GM18502 (cell line): ENCODE measurements around the gene RRP15.
"Not testable (repeated sequence)": the region's sequence is repeated elsewhere in the genome, so short reads cannot be mapped to it uniquely, and the experiment has no call there.

ENCODE experiments used
- ATAC-seq: cut with Tn5 transposase; IDR thresholded peaks from one replicate; pipeline ENCODE4 v1.9.1; 2021; ENCODE audit warnings: mild to moderate bottlenecking; ENCODE audit not compliant: unreplicated experiment, poor library complexity

RRP15 gene

DNA sequence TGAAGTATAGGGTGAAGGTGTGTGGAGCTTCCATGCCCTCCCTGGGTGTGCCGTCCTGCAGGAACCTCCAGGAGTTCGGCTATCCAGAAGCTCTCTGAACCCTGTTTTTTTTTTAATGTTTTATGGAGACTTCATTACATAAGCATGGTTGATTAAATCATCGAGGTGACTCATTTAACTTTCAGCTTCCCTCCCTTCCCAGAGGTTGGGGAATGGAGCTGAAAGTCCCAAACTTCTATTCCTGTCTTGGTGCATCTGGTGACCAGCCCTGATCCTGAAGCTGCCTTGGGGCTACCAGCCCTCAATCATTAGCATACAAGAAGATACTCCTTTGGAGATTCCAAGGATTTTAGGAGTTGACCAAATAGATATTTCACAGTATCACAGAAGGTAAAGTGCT lies 9.5 kb downstream of the RRP15 start:
- ATAC-seq = no peak

DNA sequence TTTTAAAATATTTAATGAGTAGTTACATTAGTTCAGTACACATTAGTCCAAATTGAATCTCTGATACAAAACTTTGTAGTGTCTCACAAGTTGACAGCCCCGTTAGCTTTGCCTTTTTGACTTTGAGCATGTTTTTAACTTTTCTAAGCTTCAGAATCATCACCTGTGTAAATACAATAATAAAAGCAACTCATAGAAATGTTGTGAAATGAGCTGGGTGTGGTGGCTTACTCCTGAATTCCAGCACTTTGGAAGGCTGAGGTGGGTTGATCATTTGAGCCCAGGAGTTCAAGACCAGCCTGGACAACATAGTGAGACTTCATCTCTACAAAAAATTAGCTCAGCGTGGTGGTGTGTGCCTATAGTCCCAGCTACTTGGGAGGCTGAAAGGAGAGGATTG lies 11.1 kb downstream of the RRP15 start:
- no peak for ATAC-seq

GRCh38 chr1:218297461-218297860 lies 12.4 kb downstream of the RRP15 start:
- ATAC-seq = no peak

GRCh38 chr1:218297867-218298266 lies 12.8 kb downstream of the RRP15 start:
- no peak for ATAC-seq

- ATAC-seq = no peak
Measured at GRCh38 chr1:218298398-218298797, 13.3 kb downstream of the RRP15 start.

DNA sequence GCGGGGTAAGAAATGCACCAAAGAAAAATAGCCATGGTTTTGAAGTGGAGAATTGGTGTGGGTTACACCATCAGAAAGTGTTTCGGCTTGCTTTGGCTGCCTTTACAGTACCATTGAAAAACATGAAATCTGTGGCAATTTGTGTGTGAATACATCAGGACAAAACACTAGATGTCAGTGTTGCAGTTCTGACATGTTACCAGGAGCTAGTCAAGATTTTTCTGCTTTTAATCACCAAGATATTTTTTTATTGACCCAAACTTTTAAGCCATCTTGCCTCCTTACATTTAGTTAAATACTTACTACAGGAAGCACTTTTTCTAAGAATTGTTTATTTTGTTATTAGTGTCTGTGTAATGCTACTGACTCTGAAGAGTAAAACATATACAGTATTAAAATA lies 14.3 kb downstream of the RRP15 start:
- ATAC-seq = peak; percentile 63

GRCh38 chr1:218301217-218301616 lies 16.1 kb downstream of the RRP15 start:
- no peak for ATAC-seq

DNA sequence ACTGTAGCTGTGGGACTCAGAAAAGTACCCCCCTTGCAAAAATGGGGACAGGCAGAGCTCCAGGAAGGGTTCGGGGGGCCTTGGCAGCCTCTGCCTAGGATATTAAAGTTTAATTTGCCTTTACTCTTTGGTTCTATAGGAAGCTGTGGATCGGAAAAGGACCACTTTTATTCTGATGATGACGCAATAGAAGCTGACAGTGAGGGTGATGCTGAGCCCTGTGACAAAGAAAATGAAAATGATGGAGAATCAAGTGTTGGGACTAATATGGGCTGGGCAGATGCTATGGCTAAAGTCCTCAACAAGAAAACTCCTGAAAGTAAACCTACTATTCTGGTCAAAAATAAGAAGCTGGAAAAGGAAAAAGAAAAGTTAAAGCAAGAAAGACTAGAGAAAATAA lies 17.1 kb downstream of the RRP15 start:
- no peak for ATAC-seq

- no peak for ATAC-seq
Measured at GRCh38 chr1:218303176-218303879, 18.2 kb downstream of the RRP15 start.

DNA sequence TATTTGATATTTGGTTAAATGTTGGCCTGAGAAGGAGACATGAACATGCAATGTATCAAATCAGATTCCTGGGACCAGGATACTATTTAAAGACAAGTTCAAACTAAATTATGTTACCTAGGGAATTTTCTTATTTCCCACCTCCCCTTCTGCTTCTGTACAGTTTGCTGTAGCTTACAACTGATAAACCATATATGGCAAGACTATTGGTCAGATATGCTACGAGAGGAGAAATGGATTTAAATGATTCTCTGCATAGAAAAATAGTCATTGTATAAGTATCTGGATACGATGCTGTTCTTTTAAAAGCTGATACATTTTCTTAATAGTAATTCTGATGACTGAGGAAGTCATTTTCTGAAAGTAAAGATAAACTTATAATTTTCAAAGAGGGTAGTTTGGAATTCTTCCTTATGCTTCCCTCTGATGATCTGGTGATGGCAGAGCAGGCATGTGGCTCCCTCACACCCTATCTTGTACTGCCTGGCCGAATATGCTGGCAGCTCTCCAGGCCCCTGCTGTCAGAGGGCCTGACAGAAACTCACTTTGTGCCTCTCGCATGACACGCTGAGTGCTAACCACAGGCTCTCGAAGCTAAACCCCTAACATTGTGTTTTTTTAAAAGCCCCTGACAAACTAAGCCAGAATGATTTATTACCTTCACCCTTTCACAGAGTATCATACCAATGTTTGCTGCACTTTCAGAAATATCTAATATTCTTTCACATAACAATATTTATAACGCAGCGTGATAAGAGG lies 19.4 kb downstream of the RRP15 start:
- peak; percentile 95 for ATAC-seq

- ATAC-seq = no peak
Measured at GRCh38 chr1:218305472-218306064, 20.5 kb downstream of the RRP15 start.

GRCh38 chr1:218312509-218312908 lies 27.4 kb downstream of the RRP15 start:
- ATAC-seq = no peak

GRCh38 chr1:218314316-218314715 lies 29.2 kb downstream of the RRP15 start:
- ATAC-seq = no peak

DNA sequence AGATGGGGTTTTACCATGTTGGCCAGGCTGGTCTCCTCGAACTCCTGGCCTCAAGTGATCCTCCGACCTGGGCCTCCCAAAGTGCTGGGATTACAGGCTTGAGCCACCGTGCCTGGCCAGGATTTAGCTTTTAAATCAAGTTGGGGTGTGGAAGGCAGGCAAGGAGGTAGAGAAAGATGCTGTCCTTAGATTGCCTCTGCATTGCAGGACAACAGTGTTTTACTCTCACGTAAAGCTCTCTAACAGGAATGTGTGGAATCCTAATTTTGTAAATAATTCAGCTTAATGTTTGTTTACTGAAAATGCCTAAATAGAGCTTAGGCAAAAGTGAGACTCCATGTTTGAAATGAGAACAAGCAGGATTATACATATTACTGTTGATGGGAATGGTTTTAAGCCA lies 30.5 kb downstream of the RRP15 start:
- no peak for ATAC-seq

GRCh38 chr1:218317061-218317460 lies 32.0 kb downstream of the RRP15 start:
- ATAC-seq = no peak

- not testable (repeated sequence) for ATAC-seq
Measured at GRCh38 chr1:218320182-218320581, 35.1 kb downstream of the RRP15 start.

DNA sequence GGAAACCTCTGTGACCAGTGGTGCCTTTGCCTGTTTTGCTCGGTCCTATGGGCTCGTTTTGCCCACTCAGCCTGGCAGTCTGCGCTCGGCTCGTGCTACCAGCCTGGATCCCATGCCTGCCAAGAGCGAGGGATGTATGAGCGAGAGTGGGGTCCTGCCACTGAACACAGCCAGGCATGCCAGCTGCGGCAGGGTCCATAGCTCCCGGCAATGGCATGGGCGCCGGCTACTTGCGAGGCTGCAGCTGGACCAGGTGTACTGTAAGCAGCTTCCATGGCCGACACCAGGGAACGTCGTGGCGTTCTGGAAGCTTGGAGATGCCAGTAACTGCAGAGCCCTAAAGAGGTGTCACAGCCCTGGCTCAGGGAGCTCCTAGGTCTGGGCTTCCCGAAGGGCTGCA lies 37.7 kb downstream of the RRP15 start:
- no peak for ATAC-seq

DNA sequence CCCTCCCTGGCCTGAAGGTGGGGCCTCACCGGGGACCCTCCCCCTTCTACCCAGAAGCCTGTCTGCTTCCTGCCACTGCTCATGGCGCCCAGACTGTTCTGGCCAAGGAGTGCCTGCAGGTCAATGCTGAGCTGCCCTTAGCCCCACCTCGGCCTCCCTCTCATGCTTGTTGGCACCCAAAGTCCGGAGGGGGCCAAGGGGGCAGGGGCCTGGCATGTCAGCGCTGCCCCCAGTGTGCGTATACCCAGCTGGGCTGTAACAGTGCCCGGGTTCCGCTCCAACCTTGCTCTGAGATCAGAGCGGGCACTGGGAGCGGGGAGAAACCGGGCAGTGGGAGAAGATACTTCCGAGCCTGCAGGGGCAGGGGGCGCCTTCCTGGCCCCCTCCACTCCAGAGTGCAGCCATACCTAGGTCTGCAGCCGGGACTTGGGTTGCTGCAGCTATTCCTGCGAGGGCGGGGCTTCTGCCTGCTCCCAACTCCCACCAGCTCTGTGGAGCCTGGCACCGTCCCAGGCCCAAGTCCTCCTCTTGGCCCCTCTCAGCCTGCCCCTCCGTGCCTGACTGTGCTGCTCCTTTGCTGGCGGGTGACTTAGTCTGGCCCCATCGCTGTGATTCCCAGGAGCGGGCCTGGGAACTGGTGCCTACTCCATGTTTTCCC lies 38.6 kb downstream of the RRP15 start:
- no peak for ATAC-seq

GRCh38 chr1:218324226-218324580 lies 39.1 kb downstream of the RRP15 start:
- ATAC-seq = no peak

- ATAC-seq = no peak
Measured at GRCh38 chr1:218328769-218329168, 43.7 kb downstream of the RRP15 start.

- ATAC-seq = peak; percentile 79
Measured at GRCh38 chr1:218330043-218330623, 45.0 kb downstream of the RRP15 start.
